Mesothelial cell of epicardium (in vitro differentiated cells): ENCODE results near the gene RBPMS2. TPM values are rescaled to one million over a fixed set of nuclear protein-coding genes. Genes with fewer than 3 reads are reported as not detected.
"Not testable (repeated sequence)": the region's sequence is repeated elsewhere in the genome, so short reads cannot be mapped to it uniquely, and the experiment has no call there.

Experiments
- DNase-seq, 2 experiments: peaks; one replicate each; pipeline ENCODE4 v3.0.0; 2021; ENCODE audit warnings: low spot score in 2 of 2; ENCODE audit not compliant: unreplicated experiment in 2 of 2
- H3K27ac Mint-ChIP-seq: 2 replicates; pipeline ENCODE4 v1.8.0; 2021; ENCODE audit warnings: mixed read lengths
- H3K27me3 Mint-ChIP-seq: 2 replicates; pipeline ENCODE4 v1.8.0; 2021; ENCODE audit warnings: low read depth, mixed read lengths
- H3K36me3 Mint-ChIP-seq: 2 replicates; pipeline ENCODE4 v1.8.0; 2021; ENCODE audit warnings: mixed read lengths
- H3K4me1 Mint-ChIP-seq: 2 replicates; pipeline ENCODE4 v1.8.0; 2021; ENCODE audit warnings: mixed read lengths
- H3K4me3 Mint-ChIP-seq: 2 replicates; pipeline ENCODE4 v1.8.0; 2021; ENCODE audit warnings: mild to moderate bottlenecking, moderate library complexity, mixed read lengths
- H3K9me3 Mint-ChIP-seq: 2 replicates; pipeline ENCODE4 v1.8.0; 2021; ENCODE audit warnings: mixed read lengths
- total RNA-seq: library from RNA; stranded (reverse); gene quantifications from 3 replicates; pipeline ENCODE4 v1.2.1, GENCODE V29; 2021
- TF ChIP-seq, protein P1 (sequence below): fragments of 200-600 bp; sonication (generic); IDR thresholded peaks from one replicate; pipeline ENCODE4 v1.5.0; 2021; ENCODE audit warnings: antibody characterized with exemption; ENCODE audit not compliant: unreplicated experiment

Gene RBPMS2
- total RNA-seq: 14.3 to 17.8 TPM (median 14.6 TPM) in 3 replicates

DNA sequence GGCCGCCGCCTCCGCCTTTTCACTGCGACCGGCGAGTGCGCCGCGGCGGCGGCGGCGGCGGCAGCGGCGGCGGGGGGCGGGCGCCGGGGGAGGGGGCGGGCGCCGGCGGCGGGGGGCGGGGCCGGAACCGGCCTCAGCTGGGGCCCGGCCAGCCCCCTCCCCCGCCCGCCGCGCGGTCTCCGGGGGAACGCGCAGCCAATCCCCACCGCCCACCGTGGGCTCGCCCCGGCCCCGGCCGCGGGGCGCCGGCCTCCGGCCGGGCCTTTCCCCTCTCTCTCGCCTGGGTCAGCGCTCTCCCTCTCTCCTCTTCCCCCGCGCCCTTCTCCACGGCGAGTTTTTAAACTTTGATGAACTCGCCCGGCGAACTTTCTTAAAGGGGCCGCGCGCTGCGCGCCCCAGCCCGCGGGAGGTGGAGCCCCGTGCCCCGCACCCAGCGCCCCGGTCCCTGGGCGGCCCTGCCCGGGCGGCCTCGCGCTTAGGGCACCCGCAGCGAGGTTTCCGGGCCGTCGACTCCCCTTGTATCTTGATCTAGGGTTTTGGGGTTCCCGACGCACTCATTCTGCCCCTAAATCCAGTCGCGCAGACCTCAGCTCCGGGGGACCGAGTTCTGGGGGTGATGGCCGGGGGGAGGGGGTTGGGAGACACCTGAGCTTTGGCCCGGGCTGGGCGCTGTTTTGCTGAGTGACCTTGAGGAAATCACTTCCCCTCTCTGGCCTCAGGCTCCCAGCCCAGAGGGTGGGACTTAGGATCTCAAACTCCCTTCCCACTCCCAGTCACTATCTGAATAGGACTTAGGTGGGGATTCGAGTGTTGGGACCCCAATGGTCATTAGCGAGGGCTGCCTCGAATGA, at the start of gene RBPMS2:
RBPMS2 (minus strand) TSS at position 39 of the 851 bp plus-strand sequence. CDS start 270 bp downstream, outside the sequence.
- Mint-ChIP-seq H3K9me3 (no peaks in the 10 kb centered on the region), H3K4me3 (peak within 1 kb of the TSS; percentile 84), H3K27ac (peak within 1 kb of the TSS; percentile 85), H3K4me1 (peaks cover 18% of the 10 kb centered on the region), H3K27me3 (peaks cover 4% of the 10 kb centered on the region), H3K36me3 (no peaks in the 10 kb centered on the region)
- DNase-seq: peak in 1 of 2 experiments; percentile 50
- TF ChIP-seq, protein P1, sequence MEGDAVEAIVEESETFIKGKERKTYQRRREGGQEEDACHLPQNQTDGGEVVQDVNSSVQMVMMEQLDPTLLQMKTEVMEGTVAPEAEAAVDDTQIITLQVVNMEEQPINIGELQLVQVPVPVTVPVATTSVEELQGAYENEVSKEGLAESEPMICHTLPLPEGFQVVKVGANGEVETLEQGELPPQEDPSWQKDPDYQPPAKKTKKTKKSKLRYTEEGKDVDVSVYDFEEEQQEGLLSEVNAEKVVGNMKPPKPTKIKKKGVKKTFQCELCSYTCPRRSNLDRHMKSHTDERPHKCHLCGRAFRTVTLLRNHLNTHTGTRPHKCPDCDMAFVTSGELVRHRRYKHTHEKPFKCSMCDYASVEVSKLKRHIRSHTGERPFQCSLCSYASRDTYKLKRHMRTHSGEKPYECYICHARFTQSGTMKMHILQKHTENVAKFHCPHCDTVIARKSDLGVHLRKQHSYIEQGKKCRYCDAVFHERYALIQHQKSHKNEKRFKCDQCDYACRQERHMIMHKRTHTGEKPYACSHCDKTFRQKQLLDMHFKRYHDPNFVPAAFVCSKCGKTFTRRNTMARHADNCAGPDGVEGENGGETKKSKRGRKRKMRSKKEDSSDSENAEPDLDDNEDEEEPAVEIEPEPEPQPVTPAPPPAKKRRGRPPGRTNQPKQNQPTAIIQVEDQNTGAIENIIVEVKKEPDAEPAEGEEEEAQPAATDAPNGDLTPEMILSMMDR: no peak

DNA sequence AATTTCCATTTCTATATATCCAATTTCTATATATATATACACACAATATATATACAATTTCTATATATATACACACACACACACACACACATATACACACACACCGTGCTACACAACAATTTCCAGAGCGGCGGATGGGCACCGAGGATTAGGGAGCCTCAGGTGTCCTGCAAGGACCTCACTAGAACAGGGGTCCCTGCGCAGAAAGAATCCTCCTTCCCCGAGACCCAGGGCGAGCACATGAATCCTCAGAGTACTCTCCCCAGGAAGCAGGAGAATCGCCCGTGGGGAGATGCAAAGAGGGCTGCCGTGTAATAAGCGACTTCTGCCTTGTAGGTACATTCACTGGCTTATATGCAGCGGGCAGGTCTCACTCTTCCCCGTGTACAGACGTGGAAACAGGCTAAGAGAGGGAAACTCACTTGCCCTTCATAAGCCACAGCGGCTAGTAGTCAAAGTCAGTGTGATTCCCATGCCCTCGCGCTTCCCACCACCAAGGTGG, 49.6 kb upstream of the RBPMS2 start:
- TF ChIP-seq, protein P1: no peak

GRCh38 chr15:64816452-64816851, 41.1 kb upstream of the RBPMS2 start:
- Mint-ChIP-seq H3K9me3 (no peaks in the 10 kb centered on the region), H3K4me1 (peaks cover 8% of the 10 kb centered on the region), H3K27ac (no peak overlapping the region), H3K27me3 (no peaks in the 10 kb centered on the region), H3K36me3 (peaks cover 4% of the 10 kb centered on the region), H3K4me3 (no peak overlapping the region)
- TF ChIP-seq, protein P1: no peak
- DNase-seq: no peak

More for the DNA sequence above, 49.6 kb upstream of the RBPMS2 start:
- peaks cover 23% of the 10 kb centered on the region for H3K27me3 Mint-ChIP-seq
- H3K4me1 Mint-ChIP-seq: peaks cover 20% of the 10 kb centered on the region
- DNase-seq: no peak
- peak overlapping the region; percentile 53 for H3K27ac Mint-ChIP-seq
- peak overlapping the region; percentile 80 for H3K4me3 Mint-ChIP-seq
- peaks cover 2% of the 10 kb centered on the region for H3K36me3 Mint-ChIP-seq
- H3K9me3 Mint-ChIP-seq: no peaks in the 10 kb centered on the region

- H3K4me3 Mint-ChIP-seq, H3K27ac Mint-ChIP-seq, DNase-seq, H3K36me3 Mint-ChIP-seq, H3K9me3 Mint-ChIP-seq, H3K27me3 Mint-ChIP-seq: not testable (repeated sequence)
- H3K4me1 Mint-ChIP-seq: peaks cover 12% of the 10 kb centered on the region
Measured at GRCh38 chr15:64814965-64815364, 39.6 kb upstream of the RBPMS2 start.

- H3K27ac Mint-ChIP-seq: not testable (repeated sequence)
Measured at GRCh38 chr15:64814283-64814682, 38.9 kb upstream of the RBPMS2 start.

GRCh38 chr15:64813075-64813474, 37.7 kb upstream of the RBPMS2 start:
- Mint-ChIP-seq H3K4me1 (peaks cover 14% of the 10 kb centered on the region), H3K36me3 (peaks cover 2% of the 10 kb centered on the region), H3K27me3 (no peaks in the 10 kb centered on the region), H3K9me3 (no peaks in the 10 kb centered on the region), H3K27ac (no peak overlapping the region), H3K4me3 (no peak overlapping the region)
- TF ChIP-seq, protein P1: no peak
- no peak for DNase-seq

More at GRCh38 chr15:64814283-64814682, 38.9 kb upstream of the RBPMS2 start:
- peaks cover 14% of the 10 kb centered on the region for H3K4me1 Mint-ChIP-seq
- H3K36me3 Mint-ChIP-seq, H3K9me3 Mint-ChIP-seq, H3K27me3 Mint-ChIP-seq, DNase-seq, H3K4me3 Mint-ChIP-seq: not testable (repeated sequence)
